AG09319 (cell line): ENCODE data around the gene PLCH2.
A peak's percentile ranks its signal among the peaks of the same experiment; 100 is the strongest.

ENCODE experiments used
- DNase-seq: peaks from one replicate; pipeline ENCODE4 v3.0.0-alpha.2; 2010; ENCODE audit warnings: low read depth; ENCODE audit errors: extremely low read depth
- TF ChIP-seq, protein P1 (sequence below): IDR thresholded peaks from 2 replicates; pipeline ENCODE4 v1.5.1; 2011; ENCODE audit warnings: low read depth, mild to moderate bottlenecking, inconsistent platforms, low read length, moderate library complexity

Gene PLCH2

DNA sequence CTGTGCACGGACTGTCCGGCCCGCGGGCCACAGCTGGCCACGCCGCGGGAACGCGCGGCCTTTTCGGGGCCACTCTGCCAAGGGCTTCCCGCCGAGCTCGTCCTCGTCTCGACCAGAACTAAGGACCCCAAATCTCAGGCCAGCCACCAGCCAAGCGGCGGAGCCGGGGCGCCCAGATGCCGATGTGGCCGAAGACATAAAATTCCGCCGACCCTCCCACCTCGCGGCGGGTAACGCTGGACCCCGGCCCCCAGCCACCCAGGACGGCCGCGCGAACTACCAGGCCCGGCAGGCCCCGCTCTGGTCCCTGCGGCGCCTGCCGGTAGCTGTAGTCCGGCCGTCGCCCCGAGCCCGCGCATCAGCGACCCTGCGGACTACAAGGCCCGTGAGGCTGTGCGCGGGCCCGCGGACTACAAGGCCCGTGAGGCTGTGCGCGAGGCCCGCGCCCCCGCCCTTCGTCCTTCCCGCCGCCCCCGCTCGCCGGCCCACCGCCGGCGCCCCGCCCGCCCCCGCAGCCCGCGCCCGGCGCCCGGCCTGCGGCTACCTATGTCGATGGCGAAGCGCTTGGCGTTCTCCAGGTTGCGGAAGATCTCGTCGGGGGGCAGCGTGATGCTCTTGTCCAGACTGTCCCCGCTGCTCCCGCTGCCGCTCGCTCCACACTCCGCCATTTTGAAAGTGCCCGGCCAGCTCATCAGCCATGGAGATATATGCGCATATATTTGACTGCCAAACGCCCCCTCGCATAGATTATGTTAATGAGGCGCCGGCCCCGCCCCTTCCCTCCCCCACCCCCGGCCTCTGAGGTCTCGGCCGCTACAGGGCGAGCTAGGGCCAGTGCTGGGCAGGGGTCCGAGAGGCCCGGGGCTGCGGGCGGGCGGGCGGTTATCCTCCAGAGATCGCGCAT lies 50.1 kb downstream of the PLCH2 start, which contains the start of gene PANK4:
PANK4 (minus strand) TSS at position 677 of the 904 bp plus-strand sequence; CDS start at position 668, 9 bp downstream.
- peak; percentile 78 for DNase-seq
- TF ChIP-seq, protein P1, sequence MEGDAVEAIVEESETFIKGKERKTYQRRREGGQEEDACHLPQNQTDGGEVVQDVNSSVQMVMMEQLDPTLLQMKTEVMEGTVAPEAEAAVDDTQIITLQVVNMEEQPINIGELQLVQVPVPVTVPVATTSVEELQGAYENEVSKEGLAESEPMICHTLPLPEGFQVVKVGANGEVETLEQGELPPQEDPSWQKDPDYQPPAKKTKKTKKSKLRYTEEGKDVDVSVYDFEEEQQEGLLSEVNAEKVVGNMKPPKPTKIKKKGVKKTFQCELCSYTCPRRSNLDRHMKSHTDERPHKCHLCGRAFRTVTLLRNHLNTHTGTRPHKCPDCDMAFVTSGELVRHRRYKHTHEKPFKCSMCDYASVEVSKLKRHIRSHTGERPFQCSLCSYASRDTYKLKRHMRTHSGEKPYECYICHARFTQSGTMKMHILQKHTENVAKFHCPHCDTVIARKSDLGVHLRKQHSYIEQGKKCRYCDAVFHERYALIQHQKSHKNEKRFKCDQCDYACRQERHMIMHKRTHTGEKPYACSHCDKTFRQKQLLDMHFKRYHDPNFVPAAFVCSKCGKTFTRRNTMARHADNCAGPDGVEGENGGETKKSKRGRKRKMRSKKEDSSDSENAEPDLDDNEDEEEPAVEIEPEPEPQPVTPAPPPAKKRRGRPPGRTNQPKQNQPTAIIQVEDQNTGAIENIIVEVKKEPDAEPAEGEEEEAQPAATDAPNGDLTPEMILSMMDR, result no peak

DNA sequence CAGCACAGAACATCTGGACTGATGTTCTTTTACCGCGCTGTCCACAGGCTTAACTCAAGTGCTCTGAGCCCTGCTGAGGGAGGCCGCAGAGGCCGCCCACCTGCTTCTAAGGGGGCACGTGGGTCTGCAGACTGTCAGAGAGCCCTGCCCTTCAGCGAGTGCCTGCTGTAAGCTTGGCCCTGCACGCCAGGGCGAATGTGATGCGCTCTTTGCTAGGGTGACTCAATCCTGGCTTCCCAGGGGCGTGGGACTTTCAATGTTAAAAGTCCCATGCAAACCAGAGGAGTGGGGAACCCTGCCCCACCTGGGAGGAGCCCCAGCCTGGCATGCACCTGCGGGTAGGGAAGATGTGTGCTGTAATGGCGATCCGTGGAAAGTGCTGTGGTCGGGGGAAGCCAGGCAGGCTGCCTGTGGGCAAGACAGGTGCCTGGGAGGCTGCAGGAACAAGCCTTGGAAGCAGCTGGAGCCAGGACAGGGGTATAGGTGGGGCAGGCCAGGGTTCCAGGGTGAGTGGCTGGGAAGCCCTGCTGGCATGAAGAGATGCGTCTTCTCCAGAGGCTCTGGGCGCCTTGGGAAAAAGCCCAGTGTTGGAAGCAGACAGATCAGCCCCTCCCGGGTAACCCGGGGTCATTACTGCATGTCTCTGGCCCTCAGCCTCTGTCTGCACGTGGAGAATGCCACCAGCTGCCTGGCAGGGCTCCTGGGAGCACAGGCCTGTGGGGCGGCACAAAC lies 50.9 kb downstream of the PLCH2 start:
- TF ChIP-seq, protein P1, result no peak
- DNase-seq, result no peak

DNA sequence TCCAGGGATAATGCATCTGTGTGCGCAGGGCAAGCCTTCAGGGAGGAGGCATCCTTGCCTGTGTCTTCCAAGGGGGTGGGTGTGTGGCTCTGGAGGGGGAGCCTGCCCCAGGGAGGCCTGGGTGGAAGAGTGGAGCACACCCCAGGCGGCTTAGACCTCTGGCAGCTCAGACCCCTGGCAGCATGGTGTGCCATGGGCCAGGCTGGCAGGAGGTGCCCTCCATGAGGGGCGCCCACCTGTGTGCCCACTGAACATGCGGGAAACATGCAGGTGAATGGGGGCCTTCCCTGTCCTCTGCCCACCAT lies 51.4 kb downstream of the PLCH2 start:
- TF ChIP-seq, protein P1, result no peak

GRCh38 chr1:2528016-2528415 lies 51.9 kb downstream of the PLCH2 start:
- TF ChIP-seq, protein P1, result no peak
- DNase-seq, result no peak

More for the DNA sequence above, 51.4 kb downstream of the PLCH2 start:
- no peak for DNase-seq

DNA sequence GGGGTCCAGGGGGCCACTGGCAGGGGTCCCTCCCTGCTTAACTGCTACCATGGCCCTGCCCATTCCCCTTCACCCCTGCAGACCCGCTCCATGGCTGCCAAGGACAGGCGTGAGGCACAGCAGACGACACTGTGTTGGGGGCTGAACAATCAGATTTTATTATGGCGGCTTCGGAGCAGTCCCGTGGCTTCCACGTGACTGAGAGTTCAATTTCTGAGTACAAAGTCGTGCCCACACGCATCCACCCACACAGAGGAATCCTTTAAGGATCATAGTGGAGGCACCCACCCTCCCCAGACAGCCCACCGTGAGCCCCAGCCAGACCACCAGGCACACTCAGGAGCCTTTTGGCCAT lies 52.5 kb downstream of the PLCH2 start:
- no peak for DNase-seq
- TF ChIP-seq, protein P1, result no peak

GRCh38 chr1:2528966-2529783 lies 53.1 kb downstream of the PLCH2 start:
- DNase-seq, result no peak
- TF ChIP-seq, protein P1, result no peak
